HEK293 (cell line): Measurements from ENCODE around the gene VTI1B.

Experiments
- CTCF ChIA-PET: fragments of 350-600 bp; formaldehyde crosslinking; extraction: SDS; loops from one replicate; lab custom pipeline; 2021; ENCODE audit warnings: antibody characterized with exemption; lab: Yijun Ruan, JAX
- POLR2A ChIA-PET: fragments of 300-600 bp; formaldehyde crosslinking; extraction: SDS; loops from one replicate; lab custom pipeline; 2020; ENCODE audit warnings: antibody characterized with exemption, inconsistent platforms; lab: Yijun Ruan, JAX
- H3K27ac ChIP-seq: fragments of 200-500 bp; sonication (Bioruptor generic); 2 replicates; pipeline ENCODE4 v1.5.1; 2014; ENCODE audit warnings: low read depth, low read length, control low read depth, inconsistent platforms; ENCODE audit errors: extremely low read depth
- H3K36me3 ChIP-seq, 2 experiments: fragments of 200-500 bp in 1 of 2; sonication (Bioruptor generic) in 1 of 2; 1 replicate in 1 of 2; 2 replicates in 1 of 2; pipeline ENCODE4 v1.5.1; 2014 to 2017; ENCODE audit warnings: inconsistent platforms in 2 of 2, low read length in 2 of 2; ENCODE audit not compliant: control insufficient read depth in 2 of 2, insufficient read depth in 1 of 2
- H3K4me1 ChIP-seq: fragments of 200-500 bp; sonication (Bioruptor generic); 2 replicates; pipeline ENCODE4 v1.5.1; 2014; ENCODE audit warnings: mild to moderate bottlenecking, low read length, inconsistent platforms; ENCODE audit not compliant: control insufficient read depth, insufficient read depth
- H3K4me3 ChIP-seq: 2 replicates; pipeline ENCODE4 v1.5.1; 2011; ENCODE audit warnings: low read depth, mild to moderate bottlenecking, control low read depth, low read length, moderate library complexity
- H3K9me3 ChIP-seq: fragments of 200-500 bp; sonication (Bioruptor generic); 2 replicates; pipeline ENCODE4 v1.5.1; 2014; ENCODE audit warnings: low read depth, low read length, inconsistent platforms; ENCODE audit not compliant: control insufficient read depth, insufficient read depth
- ZNF132 ChIP-seq: fragments of 450-650 bp; formaldehyde crosslinking; IDR thresholded peaks from 2 replicates; pipeline ENCODE4 v1.5.1; 2017; ENCODE audit warnings: missing biosample characterization, missing genetic modification characterization, borderline replicate concordance
- ZNF138 ChIP-seq: fragments of 450-650 bp; formaldehyde crosslinking; IDR thresholded peaks from 2 replicates; pipeline ENCODE4 v1.5.1; 2016; ENCODE audit warnings: missing biosample characterization, missing genetic modification characterization, borderline replicate concordance
- ZNF221 ChIP-seq: fragments of 450-650 bp; formaldehyde crosslinking; IDR thresholded peaks from 2 replicates; pipeline ENCODE4 v1.5.1; 2017; ENCODE audit warnings: missing biosample characterization, missing genetic modification characterization, borderline replicate concordance
- ZNF248 ChIP-seq: fragments of 450-650 bp; formaldehyde crosslinking; IDR thresholded peaks from 2 replicates; pipeline ENCODE4 v1.5.1; 2017; ENCODE audit warnings: missing biosample characterization, missing genetic modification characterization
- ZNF335 ChIP-seq: fragments of 450-650 bp; formaldehyde crosslinking; conservative IDR thresholded peaks from 2 replicates; pipeline ENCODE4 v1.5.1; 2016; ENCODE audit warnings: missing biosample characterization, missing genetic modification characterization
- ZNF571 ChIP-seq: fragments of 450-650 bp; formaldehyde crosslinking; IDR thresholded peaks from 2 replicates; pipeline ENCODE4 v1.5.0; 2017; ENCODE audit warnings: missing biosample characterization, missing genetic modification characterization
- ZNF791 ChIP-seq: fragments of 450-650 bp; formaldehyde crosslinking; IDR thresholded peaks from 2 replicates; pipeline ENCODE4 v1.5.1; 2016; ENCODE audit warnings: missing biosample characterization, missing genetic modification characterization
- ZXDB ChIP-seq: fragments of 450-650 bp; formaldehyde crosslinking; IDR thresholded peaks from 2 replicates; pipeline ENCODE4 v1.5.1; 2016; ENCODE audit warnings: missing biosample characterization, missing genetic modification characterization
- TF ChIP-seq, protein P1 (sequence below): fragments of 450-650 bp; formaldehyde crosslinking; conservative IDR thresholded peaks from 2 replicates; pipeline ENCODE4 v1.5.1; 2016; ENCODE audit warnings: low read depth, missing biosample characterization, missing genetic modification characterization
- TF ChIP-seq, protein P2 (sequence below): fragments of 450-650 bp; formaldehyde crosslinking; IDR thresholded peaks from 2 replicates; pipeline ENCODE4 v1.5.0; 2017; ENCODE audit warnings: missing biosample characterization, missing genetic modification characterization, borderline replicate concordance
- TF ChIP-seq, protein P3 (sequence below): fragments of 450-650 bp; formaldehyde crosslinking; IDR thresholded peaks from 2 replicates; pipeline ENCODE4 v1.5.1; 2017; ENCODE audit warnings: missing biosample characterization, missing genetic modification characterization
- TF ChIP-seq, protein P4 (sequence below): fragments of 450-650 bp; formaldehyde crosslinking; IDR thresholded peaks from 2 replicates; pipeline ENCODE4 v1.5.1; 2016; ENCODE audit warnings: missing biosample characterization, missing genetic modification characterization
- TF ChIP-seq, protein P5 (sequence below): fragments of 450-650 bp; IDR thresholded peaks from 2 replicates; pipeline ENCODE4 v1.5.1; 2018; ENCODE audit warnings: missing biosample characterization, mild to moderate bottlenecking, missing genetic modification characterization

The VTI1B gene

DNA sequence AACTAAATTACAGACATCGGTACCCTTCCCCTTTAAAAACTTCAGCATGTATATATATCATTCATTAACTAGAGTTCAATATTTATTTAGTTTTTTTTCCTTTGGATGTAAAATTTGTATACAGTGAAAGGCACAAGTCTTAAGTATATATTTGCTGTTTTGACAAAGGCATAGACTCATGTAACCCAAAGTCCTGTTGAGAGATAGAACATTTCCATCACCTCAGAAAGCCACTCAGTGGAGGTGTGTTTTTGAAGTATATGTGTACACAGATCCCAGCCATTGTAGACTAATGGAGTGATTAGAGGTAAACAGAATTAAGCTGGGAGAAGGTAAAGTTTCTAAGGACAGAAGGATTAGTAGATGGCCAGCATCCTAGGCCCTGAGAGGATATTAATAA lies 42.6 kb upstream of the VTI1B start:
- ChIA-PET CTCF (interaction anchor here (1.2 to 5.4 kb wide), 2 partner anchors 12 to 13 kb away, joined by 3 to 31 read pairs; no protein-coding TSS in a partner anchor), POLR2A (no interaction called here)
- Histone ChIP-seq H3K9me3 (no peaks in the 10 kb centered on the region), H3K4me1 (no peaks in the 10 kb centered on the region), H3K36me3 (no peaks in the 10 kb centered on the region), H3K4me3 (no peak overlapping the region), H3K27ac (no peak overlapping the region)
- TF ChIP-seq, protein P1, sequence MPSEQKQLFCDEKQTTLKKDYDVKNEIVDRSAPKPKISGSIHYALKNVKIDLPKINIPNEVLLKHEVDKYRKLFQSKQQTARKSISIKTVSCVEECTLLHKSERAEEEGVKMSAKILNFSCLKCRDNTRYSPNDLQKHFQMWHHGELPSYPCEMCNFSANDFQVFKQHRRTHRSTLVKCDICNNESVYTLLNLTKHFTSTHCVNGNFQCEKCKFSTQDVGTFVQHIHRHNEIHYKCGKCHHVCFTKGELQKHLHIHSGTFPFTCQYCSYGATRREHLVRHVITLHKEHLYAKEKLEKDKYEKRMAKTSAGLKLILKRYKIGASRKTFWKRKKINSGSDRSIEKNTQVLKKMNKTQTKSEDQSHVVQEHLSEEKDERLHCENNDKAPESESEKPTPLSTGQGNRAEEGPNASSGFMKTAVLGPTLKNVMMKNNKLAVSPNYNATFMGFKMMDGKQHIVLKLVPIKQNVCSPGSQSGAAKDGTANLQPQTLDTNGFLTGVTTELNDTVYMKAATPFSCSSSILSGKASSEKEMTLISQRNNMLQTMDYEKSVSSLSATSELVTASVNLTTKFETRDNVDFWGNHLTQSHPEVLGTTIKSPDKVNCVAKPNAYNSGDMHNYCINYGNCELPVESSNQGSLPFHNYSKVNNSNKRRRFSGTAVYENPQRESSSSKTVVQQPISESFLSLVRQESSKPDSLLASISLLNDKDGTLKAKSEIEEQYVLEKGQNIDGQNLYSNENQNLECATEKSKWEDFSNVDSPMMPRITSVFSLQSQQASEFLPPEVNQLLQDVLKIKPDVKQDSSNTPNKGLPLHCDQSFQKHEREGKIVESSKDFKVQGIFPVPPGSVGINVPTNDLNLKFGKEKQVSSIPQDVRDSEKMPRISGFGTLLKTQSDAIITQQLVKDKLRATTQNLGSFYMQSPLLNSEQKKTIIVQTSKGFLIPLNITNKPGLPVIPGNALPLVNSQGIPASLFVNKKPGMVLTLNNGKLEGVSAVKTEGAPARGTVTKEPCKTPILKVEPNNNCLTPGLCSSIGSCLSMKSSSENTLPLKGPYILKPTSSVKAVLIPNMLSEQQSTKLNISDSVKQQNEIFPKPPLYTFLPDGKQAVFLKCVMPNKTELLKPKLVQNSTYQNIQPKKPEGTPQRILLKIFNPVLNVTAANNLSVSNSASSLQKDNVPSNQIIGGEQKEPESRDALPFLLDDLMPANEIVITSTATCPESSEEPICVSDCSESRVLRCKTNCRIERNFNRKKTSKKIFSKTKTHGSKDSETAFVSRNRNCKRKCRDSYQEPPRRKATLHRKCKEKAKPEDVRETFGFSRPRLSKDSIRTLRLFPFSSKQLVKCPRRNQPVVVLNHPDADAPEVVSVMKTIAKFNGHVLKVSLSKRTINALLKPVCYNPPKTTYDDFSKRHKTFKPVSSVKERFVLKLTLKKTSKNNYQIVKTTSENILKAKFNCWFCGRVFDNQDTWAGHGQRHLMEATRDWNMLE (tag by site-specific recombination) = no peak
- TF ChIP-seq ZNF791 (no peak), ZNF132 (tag by site-specific recombination) (no peak), ZNF571 (tag by site-specific recombination) (no peak), ZNF248 (tag by site-specific recombination) (no peak), ZXDB (no peak), ZNF138 (tag by site-specific recombination) (no peak), ZNF221 (tag by site-specific recombination) (no peak), ZNF335 (tag by site-specific recombination) (no peak)
- TF ChIP-seq, protein P2, sequence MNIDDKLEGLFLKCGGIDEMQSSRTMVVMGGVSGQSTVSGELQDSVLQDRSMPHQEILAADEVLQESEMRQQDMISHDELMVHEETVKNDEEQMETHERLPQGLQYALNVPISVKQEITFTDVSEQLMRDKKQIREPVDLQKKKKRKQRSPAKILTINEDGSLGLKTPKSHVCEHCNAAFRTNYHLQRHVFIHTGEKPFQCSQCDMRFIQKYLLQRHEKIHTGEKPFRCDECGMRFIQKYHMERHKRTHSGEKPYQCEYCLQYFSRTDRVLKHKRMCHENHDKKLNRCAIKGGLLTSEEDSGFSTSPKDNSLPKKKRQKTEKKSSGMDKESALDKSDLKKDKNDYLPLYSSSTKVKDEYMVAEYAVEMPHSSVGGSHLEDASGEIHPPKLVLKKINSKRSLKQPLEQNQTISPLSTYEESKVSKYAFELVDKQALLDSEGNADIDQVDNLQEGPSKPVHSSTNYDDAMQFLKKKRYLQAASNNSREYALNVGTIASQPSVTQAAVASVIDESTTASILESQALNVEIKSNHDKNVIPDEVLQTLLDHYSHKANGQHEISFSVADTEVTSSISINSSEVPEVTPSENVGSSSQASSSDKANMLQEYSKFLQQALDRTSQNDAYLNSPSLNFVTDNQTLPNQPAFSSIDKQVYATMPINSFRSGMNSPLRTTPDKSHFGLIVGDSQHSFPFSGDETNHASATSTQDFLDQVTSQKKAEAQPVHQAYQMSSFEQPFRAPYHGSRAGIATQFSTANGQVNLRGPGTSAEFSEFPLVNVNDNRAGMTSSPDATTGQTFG (tag by site-specific recombination) = no peak
- TF ChIP-seq, protein P3, sequence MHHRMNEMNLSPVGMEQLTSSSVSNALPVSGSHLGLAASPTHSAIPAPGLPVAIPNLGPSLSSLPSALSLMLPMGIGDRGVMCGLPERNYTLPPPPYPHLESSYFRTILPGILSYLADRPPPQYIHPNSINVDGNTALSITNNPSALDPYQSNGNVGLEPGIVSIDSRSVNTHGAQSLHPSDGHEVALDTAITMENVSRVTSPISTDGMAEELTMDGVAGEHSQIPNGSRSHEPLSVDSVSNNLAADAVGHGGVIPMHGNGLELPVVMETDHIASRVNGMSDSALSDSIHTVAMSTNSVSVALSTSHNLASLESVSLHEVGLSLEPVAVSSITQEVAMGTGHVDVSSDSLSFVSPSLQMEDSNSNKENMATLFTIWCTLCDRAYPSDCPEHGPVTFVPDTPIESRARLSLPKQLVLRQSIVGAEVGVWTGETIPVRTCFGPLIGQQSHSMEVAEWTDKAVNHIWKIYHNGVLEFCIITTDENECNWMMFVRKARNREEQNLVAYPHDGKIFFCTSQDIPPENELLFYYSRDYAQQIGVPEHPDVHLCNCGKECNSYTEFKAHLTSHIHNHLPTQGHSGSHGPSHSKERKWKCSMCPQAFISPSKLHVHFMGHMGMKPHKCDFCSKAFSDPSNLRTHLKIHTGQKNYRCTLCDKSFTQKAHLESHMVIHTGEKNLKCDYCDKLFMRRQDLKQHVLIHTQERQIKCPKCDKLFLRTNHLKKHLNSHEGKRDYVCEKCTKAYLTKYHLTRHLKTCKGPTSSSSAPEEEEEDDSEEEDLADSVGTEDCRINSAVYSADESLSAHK = no peak
- TF ChIP-seq, protein P4, sequence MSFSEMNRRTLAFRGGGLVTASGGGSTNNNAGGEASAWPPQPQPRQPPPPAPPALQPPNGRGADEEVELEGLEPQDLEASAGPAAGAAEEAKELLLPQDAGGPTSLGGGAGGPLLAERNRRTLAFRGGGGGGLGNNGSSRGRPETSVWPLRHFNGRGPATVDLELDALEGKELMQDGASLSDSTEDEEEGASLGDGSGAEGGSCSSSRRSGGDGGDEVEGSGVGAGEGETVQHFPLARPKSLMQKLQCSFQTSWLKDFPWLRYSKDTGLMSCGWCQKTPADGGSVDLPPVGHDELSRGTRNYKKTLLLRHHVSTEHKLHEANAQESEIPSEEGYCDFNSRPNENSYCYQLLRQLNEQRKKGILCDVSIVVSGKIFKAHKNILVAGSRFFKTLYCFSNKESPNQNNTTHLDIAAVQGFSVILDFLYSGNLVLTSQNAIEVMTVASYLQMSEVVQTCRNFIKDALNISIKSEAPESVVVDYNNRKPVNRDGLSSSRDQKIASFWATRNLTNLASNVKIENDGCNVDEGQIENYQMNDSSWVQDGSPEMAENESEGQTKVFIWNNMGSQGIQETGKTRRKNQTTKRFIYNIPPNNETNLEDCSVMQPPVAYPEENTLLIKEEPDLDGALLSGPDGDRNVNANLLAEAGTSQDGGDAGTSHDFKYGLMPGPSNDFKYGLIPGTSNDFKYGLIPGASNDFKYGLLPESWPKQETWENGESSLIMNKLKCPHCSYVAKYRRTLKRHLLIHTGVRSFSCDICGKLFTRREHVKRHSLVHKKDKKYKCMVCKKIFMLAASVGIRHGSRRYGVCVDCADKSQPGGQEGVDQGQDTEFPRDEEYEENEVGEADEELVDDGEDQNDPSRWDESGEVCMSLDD = no peak
- TF ChIP-seq, protein P5, sequence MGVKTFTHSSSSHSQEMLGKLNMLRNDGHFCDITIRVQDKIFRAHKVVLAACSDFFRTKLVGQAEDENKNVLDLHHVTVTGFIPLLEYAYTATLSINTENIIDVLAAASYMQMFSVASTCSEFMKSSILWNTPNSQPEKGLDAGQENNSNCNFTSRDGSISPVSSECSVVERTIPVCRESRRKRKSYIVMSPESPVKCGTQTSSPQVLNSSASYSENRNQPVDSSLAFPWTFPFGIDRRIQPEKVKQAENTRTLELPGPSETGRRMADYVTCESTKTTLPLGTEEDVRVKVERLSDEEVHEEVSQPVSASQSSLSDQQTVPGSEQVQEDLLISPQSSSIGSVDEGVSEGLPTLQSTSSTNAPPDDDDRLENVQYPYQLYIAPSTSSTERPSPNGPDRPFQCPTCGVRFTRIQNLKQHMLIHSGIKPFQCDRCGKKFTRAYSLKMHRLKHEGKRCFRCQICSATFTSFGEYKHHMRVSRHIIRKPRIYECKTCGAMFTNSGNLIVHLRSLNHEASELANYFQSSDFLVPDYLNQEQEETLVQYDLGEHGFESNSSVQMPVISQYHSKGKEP (tag by site-specific recombination) = no peak
